GM18909 (cell line): Measurements from ENCODE around the gene ITGA6.
"Not testable (repeated sequence)": the region's sequence is repeated elsewhere in the genome, so short reads cannot be mapped to it uniquely, and the experiment has no call there.

Source experiments
- ATAC-seq: cut with Tn5 transposase; IDR thresholded peaks from one replicate; pipeline ENCODE4 v1.9.1; 2021; ENCODE audit warnings: mild to moderate bottlenecking; ENCODE audit not compliant: unreplicated experiment, poor library complexity

Gene ITGA6

DNA sequence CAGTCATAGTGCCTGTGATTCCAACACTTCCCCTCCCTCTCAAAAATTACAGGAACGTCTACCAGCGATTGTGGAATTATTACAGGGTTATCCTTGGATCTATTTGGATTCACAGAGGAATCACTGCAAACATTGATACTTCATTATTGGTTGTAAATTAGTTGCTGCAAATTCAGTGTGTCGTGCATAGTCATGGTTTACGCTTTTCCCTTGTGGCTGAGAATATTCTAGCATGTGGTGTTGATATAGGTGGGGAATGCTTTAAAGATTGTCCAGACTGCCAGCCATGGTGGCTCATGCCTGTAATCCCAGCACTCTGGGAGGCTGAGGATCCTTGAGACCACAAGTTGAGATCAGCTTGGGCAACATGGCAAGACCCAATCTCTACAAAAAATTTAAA, 79.8 kb downstream of the ITGA6 start:
- no peak for ATAC-seq

DNA sequence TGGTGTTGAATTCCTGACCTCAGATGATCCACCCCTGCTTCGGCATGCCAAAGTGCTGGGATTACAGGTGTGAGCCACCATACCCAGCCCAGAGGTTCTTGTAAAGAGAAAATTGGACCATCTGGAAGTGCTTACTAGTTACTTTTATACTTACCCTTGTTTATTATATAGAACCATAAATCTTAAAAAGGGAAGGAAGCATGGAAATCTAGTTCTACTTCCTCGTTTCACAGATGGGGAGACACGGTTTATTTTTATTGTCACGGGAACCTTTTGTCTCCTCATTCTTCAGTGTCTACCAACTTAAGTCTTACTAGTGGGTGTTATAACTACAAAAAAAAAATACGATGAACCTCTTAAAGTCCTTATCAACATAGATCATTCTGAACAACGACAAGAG, 82.7 kb downstream of the ITGA6 start:
- ATAC-seq = no peak

DNA sequence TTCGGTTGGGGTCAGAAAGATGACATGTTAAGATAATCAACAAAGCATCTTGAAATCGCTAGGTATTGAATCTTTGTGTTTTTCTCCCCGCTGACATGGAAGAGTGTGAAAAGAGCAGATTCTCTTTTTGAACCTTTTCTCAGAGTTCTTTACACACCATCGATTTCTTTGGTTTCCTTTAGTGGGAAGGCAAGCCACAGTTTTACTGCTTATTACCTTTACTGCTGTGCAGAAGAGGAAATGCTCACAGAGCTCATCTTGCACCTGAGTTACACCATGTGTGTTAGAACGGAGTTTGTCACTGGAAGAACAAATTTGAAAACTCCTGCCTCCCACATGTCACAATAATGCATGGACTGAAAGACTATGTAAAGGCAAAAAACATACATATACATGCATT, 83.2 kb downstream of the ITGA6 start:
- ATAC-seq = no peak

DNA sequence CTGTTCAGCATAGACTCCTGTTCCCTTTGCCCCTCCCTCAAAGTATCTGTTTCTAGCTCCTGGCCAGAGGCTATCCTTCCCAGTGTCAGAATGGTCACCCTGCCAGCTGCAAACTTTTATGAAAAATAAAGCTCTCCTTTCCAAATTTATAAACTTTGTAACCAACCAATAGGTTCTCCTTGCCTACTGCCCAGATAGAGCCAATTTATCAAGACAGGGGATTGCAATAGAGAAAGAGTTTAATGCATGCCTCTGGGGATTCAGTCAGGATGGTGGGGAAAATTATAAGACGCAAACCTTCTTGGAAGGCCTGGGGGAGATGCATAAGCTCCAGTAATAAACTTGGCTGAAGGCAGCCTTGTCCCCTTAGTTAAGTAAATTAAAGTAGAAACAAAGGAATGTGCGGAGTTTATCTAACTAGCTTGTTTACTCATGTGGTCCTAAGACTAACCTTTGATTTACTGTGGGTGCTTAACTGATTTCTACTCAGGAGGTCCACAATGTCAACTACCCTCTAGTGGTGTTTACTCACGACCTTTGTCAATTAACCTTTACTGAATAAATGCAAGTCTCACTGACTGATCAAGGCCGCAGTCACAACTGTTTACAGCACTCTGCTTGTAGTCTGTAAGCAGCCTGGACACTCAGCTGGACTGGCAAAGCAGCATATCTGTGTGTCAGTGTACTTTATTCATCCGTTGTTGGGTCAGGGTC, 85.6 kb downstream of the ITGA6 start:
- ATAC-seq = no peak

DNA sequence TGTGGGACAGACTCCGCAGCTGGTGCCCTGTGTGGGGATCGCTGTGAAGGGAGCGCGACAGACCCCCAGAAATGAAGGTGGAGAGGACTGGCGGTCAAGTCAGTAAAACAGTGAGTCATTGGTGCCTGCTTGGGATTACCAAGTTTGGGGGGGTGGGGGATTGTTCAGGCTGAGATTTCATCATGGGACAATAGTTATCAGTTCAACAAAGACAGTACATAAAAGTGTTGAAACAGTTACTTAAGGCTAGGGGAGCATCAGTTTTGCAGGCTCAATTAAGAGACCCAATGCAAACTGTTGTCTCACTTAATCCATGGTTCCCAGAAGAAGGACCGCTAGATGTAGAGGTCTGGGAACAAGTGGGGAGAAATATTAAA, 86.1 kb downstream of the ITGA6 start:
- no peak for ATAC-seq

DNA sequence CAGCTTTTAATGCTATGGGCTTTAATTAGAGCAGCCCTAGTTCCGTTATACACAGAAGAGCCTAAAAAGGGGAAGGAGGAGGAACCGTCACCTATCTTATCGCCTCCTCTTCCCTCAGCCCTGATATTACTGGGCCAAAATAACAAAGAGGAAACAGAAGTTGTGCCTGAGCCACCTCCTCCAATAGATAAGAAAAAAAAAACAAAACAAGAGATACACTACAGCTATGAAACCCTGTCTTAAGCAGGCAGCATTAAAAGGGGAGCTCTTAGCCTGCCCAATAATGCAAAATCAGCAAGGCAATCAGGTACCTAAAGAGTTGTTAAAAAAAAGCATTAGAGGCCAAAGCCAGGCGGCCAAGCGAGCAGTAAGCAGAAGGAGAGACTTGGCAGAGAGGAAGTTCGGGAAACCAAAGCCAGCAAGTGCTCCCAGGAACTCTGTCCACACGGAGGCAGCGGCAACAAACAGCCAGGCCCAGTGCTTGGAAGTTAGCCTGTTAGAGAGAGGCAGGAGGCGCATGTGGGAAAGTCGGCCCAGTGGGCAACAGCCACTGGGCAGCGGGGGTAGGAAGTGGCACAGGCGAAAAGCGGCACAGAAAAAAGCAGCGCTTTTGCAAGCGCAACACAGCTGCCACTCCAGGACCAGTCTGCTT, 86.7 kb downstream of the ITGA6 start:
- ATAC-seq = no peak

DNA sequence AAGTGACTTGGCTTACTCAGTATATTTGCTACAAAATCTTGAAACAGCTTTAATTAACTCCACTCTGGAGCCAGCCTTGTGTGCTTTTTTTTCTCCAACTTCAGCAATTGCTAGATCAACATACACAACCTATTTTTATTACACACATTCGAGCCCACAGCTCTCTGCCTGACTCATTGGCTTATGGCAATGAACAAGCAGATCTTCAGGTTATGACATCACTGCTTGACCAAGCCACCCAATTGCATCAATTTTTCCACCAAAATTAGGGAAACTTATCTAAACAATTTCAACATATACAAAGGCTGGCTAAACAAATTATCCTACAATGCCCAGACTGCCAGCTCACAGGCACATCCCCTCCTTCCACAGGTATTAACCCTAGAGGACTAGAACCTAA, 88.9 kb downstream of the ITGA6 start:
- ATAC-seq = no peak

DNA sequence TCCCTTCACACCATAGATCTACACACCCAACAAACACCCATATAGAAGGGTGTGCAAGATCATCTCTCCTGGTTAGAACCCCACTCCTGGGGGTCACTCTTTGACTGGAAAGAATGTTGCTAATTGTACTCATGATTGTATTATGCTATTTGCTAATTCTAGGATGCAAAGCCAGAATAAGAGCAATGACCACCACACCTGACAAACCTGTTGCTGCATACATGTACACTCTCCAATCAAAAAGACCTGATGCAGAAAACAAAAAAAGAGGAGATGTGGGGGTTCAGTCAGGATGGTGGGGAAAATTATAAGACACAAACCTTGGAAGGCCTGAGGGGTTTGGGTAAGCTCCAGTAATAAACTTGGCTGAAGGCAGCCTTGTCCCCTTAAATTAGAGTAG, 91.6 kb downstream of the ITGA6 start:
- no peak for ATAC-seq

DNA sequence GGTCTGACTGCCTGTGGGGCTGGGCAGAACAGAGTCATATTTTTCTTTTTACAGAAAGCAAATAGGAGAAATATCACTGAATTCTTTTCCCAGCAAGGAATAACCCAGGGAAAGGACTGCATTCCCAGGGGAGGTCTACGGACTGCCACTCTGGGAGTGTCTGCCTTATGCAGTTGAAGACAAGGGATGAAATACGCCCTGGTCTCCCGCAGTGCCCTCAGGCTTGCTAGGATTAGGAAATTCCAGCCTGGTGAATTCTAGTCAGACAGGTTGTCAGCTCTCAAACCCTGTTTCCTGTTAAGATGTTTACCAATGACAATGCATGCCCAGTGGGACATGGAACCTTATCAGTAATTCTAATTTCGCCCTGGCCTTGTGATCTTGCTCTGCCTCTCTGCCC, 98.2 kb downstream of the ITGA6 start:
- ATAC-seq = no peak

DNA sequence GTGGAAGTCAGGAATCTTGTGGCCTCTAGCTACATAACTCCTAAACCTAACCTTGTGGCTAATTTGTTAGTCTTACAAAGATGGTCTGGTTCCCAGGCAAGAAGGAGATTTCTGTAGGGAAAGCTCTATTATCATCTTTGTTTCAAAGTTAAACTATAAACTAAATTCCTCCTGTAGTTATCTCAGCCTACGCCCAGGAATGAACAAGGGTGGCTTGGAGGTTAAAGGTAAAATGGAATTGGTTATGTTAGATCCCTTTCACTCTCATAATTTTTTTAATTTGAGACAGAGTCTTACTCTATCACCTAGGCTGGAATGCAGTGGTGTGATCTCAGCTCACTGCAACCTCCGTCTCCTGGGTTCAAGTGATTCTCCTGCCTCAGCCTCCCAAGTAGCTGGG, 103.9 kb downstream of the ITGA6 start:
- ATAC-seq = no peak

DNA sequence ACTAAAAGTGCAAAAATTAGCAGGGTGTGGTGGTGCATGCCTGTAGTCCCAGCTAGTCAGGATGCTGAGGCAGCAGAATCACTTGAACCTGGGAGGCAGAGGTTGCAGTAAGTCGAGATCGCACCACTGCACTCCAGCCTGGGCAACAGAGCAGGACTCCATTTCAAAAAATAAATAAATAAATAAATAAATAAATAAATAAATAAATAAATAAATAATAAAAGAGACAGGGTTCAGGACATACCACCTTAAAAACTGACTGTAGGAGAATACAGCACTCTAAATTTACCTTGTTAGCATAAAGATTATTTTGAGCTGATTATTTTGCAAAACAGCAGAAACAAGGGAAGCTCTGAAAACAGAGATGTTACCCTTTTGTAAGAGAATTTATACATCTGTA, 105.1 kb downstream of the ITGA6 start:
- not testable (repeated sequence) for ATAC-seq

DNA sequence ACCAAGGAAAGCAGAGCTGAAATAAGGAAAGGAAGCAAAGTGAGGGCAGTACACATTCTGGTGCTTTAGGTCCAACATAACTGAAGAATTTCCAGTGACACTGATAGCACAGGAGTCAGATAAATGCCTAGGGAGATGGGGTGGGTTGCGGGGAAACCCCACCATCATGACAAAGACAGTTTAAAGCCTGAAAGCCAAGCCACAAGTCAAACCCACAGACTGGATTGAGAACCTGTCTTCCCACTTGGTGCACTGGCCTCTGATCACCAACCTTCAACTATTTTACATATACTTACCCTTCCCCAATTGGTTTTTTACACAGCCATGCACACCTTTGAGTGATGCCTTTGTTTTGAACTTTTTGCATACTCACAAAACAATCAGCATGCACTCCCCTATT, 106.3 kb downstream of the ITGA6 start:
- ATAC-seq = no peak

DNA sequence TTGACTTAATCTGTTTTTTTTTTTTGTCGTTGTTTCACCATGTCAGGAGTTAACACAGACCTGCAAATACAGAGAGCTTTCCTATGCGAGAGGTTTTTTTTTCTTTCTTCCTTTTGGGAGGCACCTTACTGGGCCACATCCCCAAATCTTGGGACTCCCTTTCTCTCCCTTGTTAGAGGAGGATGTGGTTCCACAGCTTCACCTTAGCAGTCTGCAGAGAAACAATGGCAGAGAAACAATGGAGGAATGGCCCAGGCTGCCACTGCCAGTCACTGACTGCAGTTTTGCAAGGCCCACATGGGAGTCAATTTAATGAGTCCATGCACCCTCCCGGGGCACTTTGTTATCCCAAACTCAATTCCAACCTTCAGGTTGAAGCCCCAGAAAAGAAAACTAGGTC, 107.7 kb downstream of the ITGA6 start:
- ATAC-seq = no peak

DNA sequence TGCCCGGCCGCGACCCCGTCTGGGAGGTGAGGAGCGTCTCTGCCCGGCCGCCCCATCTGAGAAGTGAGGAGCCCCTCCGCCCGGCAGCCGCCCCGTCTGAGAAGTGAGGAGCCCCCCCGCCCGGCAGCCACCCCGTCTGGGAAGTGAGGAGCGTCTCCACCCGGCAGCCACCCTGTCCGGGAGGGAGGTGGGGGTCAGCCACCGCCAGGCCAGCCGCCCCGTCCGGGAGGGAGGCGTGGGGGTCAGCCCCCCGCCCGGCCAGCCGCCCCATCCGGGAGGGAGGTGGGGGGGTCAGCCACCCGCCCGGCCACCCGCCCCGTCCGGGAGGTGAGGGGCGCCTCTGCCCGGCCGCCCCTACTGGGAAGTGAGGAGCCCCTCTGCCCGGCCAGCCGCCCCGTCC, 110.5 kb downstream of the ITGA6 start:
- not testable (repeated sequence) for ATAC-seq

DNA sequence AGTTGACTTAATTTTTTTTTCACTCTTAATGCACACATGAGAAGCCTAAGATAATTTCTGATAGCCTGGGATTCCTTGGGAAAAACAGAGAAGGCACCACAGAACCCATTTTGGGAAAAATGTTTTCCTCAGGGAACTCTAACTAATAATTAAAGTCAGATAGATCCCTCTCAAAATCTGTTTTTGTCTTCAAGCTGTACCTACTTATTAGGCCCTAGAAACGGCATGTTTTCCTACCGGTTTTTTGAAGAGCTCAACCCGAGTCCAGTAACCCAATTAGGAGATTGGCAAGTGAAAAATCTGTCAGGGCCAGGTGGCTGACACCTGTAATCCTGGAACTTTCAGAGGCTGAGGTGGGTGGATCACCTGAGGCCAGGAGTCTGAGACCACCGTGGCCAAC, 112.4 kb downstream of the ITGA6 start:
- no peak for ATAC-seq

DNA sequence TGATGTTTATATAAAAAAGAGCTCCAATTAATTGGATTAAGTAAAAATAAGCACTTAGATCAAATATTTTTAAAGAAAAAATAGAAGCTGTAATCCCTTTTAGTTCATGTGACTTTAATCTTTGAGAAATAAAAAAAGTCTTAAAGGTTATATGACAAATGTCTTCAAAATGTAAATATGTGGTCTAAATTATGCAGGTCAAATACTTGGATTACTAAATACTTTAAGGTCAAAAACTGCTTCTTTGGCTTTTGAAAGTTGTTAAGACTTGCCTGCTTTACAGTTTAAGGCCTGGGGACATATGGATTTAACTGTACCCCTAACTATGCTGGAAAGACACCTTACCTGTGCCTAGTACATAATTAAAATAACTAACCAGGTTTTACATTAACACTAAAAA, 113.0 kb downstream of the ITGA6 start:
- ATAC-seq = no peak

DNA sequence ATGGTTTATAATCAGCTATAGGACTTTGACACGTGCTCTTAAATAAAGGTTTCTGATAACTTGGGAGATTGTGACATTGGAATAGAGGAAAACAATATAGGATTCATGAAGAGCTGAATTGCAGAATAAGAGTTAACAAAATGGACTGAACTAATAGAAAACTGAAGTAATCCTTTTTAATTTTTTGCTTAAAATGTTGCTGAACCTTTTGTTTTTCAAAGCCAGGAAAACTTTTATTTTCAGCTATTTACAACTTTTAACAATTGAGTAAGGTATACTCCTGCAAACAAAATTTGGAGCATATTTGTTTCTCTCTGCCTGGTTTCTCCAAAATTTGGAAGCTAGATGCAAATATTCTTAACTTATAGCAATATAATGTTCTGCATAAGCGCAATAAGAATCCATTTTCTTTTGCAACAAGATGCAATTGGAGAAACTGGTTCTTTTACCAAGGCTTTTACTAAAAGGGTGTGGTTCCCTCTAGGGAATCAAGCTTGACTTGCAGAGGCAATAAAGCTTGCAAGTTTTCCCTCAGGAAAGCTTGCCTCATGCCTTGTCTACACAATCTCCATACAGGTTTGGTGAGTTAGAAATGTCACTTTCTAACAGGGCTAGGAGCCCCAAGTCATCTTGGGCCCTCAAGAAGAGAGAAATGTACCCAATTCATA, 118.2 kb downstream of the ITGA6 start:
- ATAC-seq = no peak

DNA sequence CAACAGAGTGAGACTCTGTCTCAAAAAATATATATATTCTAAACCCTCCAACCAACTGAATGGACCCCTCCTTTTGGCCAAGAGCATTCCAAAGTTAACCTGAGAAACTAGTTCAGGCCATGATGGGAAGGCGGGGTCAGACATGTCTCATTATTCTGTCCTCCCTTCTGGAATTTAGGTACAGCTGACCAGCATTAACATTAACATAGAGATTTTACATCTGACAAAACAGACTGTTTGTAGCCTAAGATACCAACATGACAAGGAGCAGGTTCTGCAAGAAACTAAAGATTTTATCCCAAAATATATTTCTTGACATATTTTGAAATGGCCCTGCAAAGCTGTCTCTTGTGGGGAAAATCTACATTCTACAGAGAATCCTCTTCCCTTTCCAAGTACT, 121.7 kb downstream of the ITGA6 start:
- no peak for ATAC-seq

DNA sequence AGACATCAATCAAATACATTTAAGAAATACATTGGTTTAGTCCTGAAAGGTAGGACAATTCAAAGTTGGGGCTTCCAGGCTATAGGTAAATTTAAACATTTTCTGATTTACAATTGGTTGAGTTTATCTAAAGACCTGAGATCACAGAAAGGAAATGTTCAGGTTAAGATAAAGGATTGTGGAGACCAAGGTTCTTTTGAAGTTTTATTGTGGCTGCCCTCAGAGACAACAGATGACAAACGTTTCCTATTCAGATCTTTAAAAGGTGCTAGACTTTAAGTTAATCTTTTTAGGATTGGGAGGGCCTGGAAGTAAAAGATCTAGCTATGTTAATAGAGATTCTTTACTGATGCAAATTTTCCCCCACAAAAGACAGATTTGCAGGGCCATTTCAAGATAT, 122.4 kb downstream of the ITGA6 start:
- not testable (repeated sequence) for ATAC-seq

DNA sequence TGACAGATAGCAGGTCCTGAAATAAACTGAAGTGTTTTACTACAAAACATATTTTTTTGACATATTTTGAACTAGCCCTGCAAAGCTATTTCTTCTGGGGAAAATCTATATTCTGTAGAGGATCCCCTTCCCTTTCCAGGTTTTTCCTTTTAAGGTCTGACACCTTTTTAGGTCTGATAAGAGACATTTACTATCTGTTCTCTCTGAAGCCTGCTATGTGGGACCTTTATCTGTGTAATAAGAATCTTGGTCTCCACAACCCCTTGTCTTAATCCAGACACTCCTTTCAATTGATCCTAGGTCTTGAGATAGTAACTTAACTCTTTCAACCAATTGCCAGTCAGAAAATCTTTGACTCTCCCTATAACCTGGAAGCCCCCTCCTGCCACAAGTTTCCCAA, 123.0 kb downstream of the ITGA6 start:
- no peak for ATAC-seq

DNA sequence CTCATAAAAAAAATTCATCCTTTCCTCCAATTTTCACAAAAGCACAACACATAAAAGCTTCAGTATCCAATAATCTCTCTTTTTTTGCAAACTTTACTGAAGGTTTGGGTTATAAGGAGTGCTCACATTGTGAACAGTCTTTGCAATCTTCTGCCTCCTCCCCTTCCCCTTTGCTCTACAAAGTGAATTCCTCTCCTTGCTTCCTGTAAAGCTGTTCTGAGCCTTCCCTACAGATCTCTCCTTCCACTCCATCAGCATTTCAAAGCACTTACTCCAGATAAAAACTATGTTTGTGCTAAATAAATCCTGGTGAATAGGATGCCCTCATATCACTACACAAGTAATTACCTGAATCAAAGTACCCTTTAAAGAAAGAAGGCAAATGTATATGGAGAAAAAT, 123.9 kb downstream of the ITGA6 start:
- no peak for ATAC-seq
